GM12864 (cell line): ENCODE results near the gene SCRT2.

Experiments used
- DNase-seq: peaks from one replicate; pipeline ENCODE4 v3.0.0-alpha.2; 2011; ENCODE audit warnings: low read depth
- H3K4me3 ChIP-seq: 2 replicates; pipeline ENCODE4 v1.5.1; 2011; ENCODE audit warnings: mild to moderate bottlenecking, low read depth, low read length, control low read depth
- CTCF ChIP-seq: IDR thresholded peaks from 2 replicates; pipeline ENCODE4 v1.5.1; 2011; ENCODE audit warnings: low read depth, mild to moderate bottlenecking, moderate library complexity, low read length, control low read depth, inconsistent platforms; ENCODE audit errors: missing control alignments

The SCRT2 gene

DNA sequence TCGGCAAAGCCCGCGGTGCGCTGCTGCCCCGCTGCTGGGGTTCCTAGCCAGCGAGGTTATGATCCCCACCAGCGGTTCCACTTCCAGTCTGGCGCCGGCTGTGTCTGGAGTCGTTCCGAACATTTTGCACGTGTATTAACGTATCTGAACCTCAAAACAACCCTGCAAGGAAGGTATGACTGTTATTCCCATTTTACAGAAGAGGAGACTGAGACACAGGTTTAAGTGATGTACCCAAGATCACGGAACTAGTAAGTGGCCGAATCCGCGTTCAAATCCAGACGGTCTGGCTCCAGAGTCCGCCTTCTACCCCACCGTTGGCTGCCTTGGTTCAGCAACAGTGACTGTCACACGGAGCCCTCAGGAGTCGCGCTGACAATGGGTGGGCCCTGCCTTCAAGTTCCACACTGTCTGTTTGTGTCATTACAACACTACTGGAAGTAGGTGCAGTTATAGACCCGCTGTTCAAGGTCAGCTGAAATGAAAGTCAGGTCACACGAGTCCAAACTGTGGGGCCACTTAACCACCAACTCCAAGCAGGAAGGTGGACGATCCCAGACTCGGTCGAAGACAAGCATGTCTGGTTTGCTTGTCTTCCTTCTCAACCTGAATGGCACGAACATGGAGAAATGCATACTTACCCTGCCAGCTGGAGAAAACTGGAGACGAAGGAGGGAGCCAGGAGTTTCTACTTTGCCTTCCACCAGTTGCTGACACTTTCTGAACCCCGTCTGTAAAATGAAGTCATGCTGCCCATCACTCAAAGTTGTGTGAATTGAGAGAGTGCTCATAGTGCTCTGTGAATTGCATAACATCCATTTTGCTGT is 21.8 kb downstream of the SCRT2 start:
- no peak for TF ChIP-seq CTCF
- H3K4me3 ChIP-seq: peak overlapping the region; percentile 83
- no peak for DNase-seq

DNA sequence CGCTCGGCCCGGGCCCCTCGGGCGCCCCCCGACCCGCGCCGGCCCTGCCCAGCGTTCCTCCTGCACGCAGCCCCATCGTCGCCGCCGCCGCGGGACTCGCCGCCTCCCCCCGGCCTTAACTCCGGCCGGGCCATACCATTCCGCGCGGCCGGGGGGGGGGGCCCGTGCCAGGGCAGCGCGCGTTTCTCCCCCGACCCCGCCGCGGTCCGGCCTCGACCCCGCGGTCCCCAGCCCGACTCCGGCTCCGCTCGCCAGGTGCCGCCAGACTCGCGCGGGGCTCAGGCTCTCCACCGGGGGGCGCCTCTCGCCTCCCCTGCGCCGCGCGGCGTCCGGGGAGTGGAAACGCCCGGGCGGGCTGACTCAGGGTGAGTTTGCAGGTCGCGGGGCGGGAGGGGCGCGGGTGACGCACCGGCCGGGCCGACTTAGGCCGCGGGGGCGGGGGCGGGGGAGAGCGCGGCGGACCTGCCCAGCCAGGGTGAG is 22.5 kb downstream of the SCRT2 start, which contains the start of gene SRXN1:
Gene SRXN1, minus strand, starts transcription at position 91 of the 480 bp plus-strand sequence. Its CDS starts 15 bp downstream, at position 76.
- peak; percentile 52 for TF ChIP-seq CTCF
- DNase-seq: peak; percentile 55
- peak within 1 kb of the TSS; percentile 83 for H3K4me3 ChIP-seq

DNA sequence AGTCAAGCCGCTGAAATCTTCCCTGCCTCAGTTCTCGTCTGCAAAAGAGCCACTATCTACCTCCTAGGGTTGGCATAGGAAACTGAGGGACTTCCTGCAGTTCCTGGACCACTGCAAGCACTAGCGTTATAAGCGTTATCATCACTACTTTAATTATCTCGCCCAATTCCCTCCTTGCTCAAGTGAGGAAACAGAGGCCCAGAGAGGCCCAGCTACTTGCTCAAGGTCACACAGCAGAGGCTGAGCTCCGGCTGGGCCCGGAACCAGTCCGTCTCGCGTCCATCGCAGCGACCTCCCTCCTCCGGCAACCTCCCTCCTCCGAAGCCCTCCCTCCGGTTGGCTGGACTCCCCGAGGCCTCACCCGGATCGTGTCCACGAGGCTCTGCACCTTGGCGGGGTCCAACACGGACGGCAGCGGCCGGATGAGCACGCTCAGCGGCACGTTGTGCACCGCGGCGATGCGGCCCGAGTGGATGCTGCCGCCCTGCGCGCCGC is 22.9 kb downstream of the SCRT2 start:
- DNase-seq: no peak
- TF ChIP-seq CTCF: no peak
- peak overlapping the region; percentile 83 for H3K4me3 ChIP-seq

- DNase-seq: no peak
- TF ChIP-seq CTCF: no peak
- peak overlapping the region; percentile 83 for H3K4me3 ChIP-seq
Measured at GRCh38 chr20:651713-652614, 23.6 kb downstream of the SCRT2 start.

GRCh38 chr20:650954-651353 is 24.6 kb downstream of the SCRT2 start:
- H3K4me3 ChIP-seq: no peak overlapping the region
- peak; percentile 21 for TF ChIP-seq CTCF
- DNase-seq: no peak

DNA sequence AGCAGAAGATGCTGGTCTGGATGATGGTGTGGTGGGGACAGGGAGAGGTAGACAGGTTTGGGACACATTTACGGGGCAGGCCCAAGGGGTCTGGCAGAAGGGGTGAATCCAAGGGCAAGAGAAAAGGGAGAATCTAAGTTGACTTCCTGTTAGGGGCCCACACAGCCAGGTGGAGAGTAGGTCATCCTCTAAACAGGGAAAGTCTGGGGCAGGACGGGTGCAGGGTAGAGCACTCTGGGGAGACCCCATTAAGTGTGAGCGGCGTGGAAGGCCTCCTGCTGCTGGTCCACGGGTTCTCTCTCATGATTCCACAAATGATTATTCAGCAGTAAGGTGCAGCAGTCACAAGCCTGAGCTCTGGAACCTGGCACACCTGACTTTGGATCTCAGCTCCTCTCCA is 25.3 kb downstream of the SCRT2 start:
- DNase-seq: no peak

More for the DNA sequence above, 25.3 kb downstream of the SCRT2 start:
- H3K4me3 ChIP-seq: no peak overlapping the region
- TF ChIP-seq CTCF: no peak
